Liver (tissue), 9 donors: ENCODE data around the gene CRADD. TPM values are rescaled to one million over a fixed set of nuclear protein-coding genes. Genes with fewer than 3 reads are reported as not detected.

ENCODE experiments used
- DNase-seq: peaks from one replicate; pipeline ENCODE4 v3.0.0-alpha.2; 2017; ENCODE audit warnings: low spot score
- H3K27ac ChIP-seq, 2 donors: one replicate each; pipeline ENCODE4 v1.7.0; 2013; ENCODE audit warnings: inconsistent platforms in 2 of 2, low read length in 2 of 2, control low read depth in 1 of 2, low read depth in 1 of 2, mild to moderate bottlenecking in 1 of 2
- H3K27me3 ChIP-seq, 4 donors: one replicate each; pipeline versions ENCODE4 v1.6.1 to v1.7.0; 2013; ENCODE audit warnings: low read length in 3 of 4, inconsistent platforms in 1 of 4, mild to moderate bottlenecking in 1 of 4, moderate library complexity in 1 of 4; ENCODE audit not compliant: control insufficient read depth in 4 of 4, insufficient read depth in 4 of 4
- H3K36me3 ChIP-seq, 4 donors: one replicate each; pipeline versions ENCODE4 v1.6.1 to v1.7.0; 2013; ENCODE audit warnings: low read length in 3 of 4, mild to moderate bottlenecking in 3 of 4, low read depth in 1 of 4, moderate library complexity in 1 of 4; ENCODE audit not compliant: control insufficient read depth in 4 of 4, insufficient read depth in 3 of 4
- H3K4me1 ChIP-seq, 4 donors: one replicate each; pipeline versions ENCODE4 v1.6.1 to v1.7.0; 2013; ENCODE audit warnings: low read length in 3 of 4, mild to moderate bottlenecking in 3 of 4, moderate library complexity in 1 of 4; ENCODE audit not compliant: control insufficient read depth in 4 of 4, insufficient read depth in 4 of 4
- H3K4me3 ChIP-seq, 3 donors: one replicate each; pipeline versions ENCODE4 v1.6.1 to v1.7.0; 2013; ENCODE audit warnings: low read length in 3 of 3, control low read depth in 1 of 3, low read depth in 1 of 3, mild to moderate bottlenecking in 1 of 3
- H3K9ac ChIP-seq, 2 donors: one replicate each; pipeline ENCODE4 v1.7.0; 2013; ENCODE audit warnings: low read length in 2 of 2, mild to moderate bottlenecking in 2 of 2, moderate library complexity in 2 of 2, control low read depth in 1 of 2, low read depth in 1 of 2
- H3K9me3 ChIP-seq, 4 donors: one replicate each; pipeline versions ENCODE4 v1.6.1 to v1.7.0; 2013; ENCODE audit warnings: low read length in 3 of 4; ENCODE audit not compliant: control insufficient read depth in 4 of 4
- ATF3 ChIP-seq: IDR thresholded peaks from 2 replicates; pipeline ENCODE4 v1.6.1; 2016; ENCODE audit warnings: antibody characterized with exemption
- CTCF ChIP-seq: fragments of 150-350 bp; IDR thresholded peaks from 2 replicates; pipeline ENCODE4 v1.5.1; 2017; ENCODE audit warnings: improper control_type of control experiment, low read depth, low read length; ENCODE audit not compliant: missing input control
- EGR1 ChIP-seq, 2 donors: IDR thresholded peaks; 2 replicates each; pipeline ENCODE4 v1.6.1; 2016 to 2018; ENCODE audit warnings: antibody characterized with exemption in 2 of 2, low read depth in 2 of 2
- FOXA1 ChIP-seq: IDR thresholded peaks from 2 replicates; pipeline ENCODE4 v1.6.1; 2016; ENCODE audit warnings: antibody characterized with exemption
- FOXA2 ChIP-seq: IDR thresholded peaks from 2 replicates; pipeline ENCODE4 v1.6.1; 2016; ENCODE audit warnings: antibody characterized with exemption
- GABPA ChIP-seq, 2 donors: IDR thresholded peaks in 1 of 2; conservative IDR thresholded peaks in 1 of 2; 2 replicates each; pipeline ENCODE4 v1.6.1; 2016; ENCODE audit warnings: antibody characterized with exemption in 2 of 2, mild to moderate bottlenecking in 1 of 2, moderate library complexity in 1 of 2
- HNF4A ChIP-seq, 2 donors: conservative IDR thresholded peaks; 2 replicates each; pipeline ENCODE4 v1.6.1; 2016; ENCODE audit warnings: antibody characterized with exemption in 2 of 2, mild to moderate bottlenecking in 2 of 2
- HNF4G ChIP-seq: IDR thresholded peaks from 2 replicates; pipeline ENCODE4 v1.6.1; 2016; ENCODE audit warnings: antibody characterized with exemption
- JUND ChIP-seq, 2 donors: IDR thresholded peaks; 2 replicates each; pipeline ENCODE4 v1.6.1; 2016; ENCODE audit warnings: antibody characterized with exemption in 2 of 2
- MAX ChIP-seq: IDR thresholded peaks from 2 replicates; pipeline ENCODE4 v1.6.1; 2016; ENCODE audit warnings: antibody characterized with exemption
- NR2F2 ChIP-seq: IDR thresholded peaks from 2 replicates; pipeline ENCODE4 v1.6.1; 2016; ENCODE audit warnings: antibody characterized with exemption
- RAD21 ChIP-seq, 2 donors: IDR thresholded peaks; 2 replicates each; pipeline ENCODE4 v1.6.1; 2016; ENCODE audit warnings: antibody characterized with exemption in 2 of 2, mild to moderate bottlenecking in 2 of 2
- REST ChIP-seq: IDR thresholded peaks from 2 replicates; pipeline ENCODE4 v1.6.1; 2016; ENCODE audit warnings: antibody characterized with exemption, mild to moderate bottlenecking
- RXRA ChIP-seq, 2 donors: IDR thresholded peaks; 2 replicates each; pipeline ENCODE4 v1.6.1; 2017 to 2018; ENCODE audit warnings: antibody characterized with exemption in 2 of 2, mild to moderate bottlenecking in 1 of 2
- SP1 ChIP-seq: IDR thresholded peaks from 2 replicates; pipeline ENCODE4 v1.6.1; 2018; ENCODE audit warnings: antibody characterized with exemption, mild to moderate bottlenecking
- TAF1 ChIP-seq: conservative IDR thresholded peaks from 2 replicates; pipeline ENCODE4 v1.6.1; 2016; ENCODE audit warnings: antibody characterized with exemption, mild to moderate bottlenecking
- YY1 ChIP-seq: IDR thresholded peaks from 2 replicates; pipeline ENCODE4 v1.6.1; 2016; ENCODE audit warnings: antibody characterized with exemption, mild to moderate bottlenecking
- WGBS: extraction: QIAGEN DNeasy Blood & Tissue Kit; methylation state at CpG from one replicate; pipeline ENCODE4 v1.1.7; 2013; 5-methylcytosine and 5-hydroxymethylcytosine counted together
- polyA plus RNA-seq, 2 donors: library from polyadenylated mRNA; stranded (reverse) in 1 of 2; unstranded in 1 of 2; fragments of 200-250 nt in 1 of 2; fragments of >200 nt in 1 of 2; fragmentation: Nextera tagmentation in 1 of 2; extraction: Ambion mirVana in 1 of 2; gene quantifications; one replicate each; pipeline versions ENCODE4 v1.2.1 to v1.2.3, GENCODE V29; 2013 to 2015
- total RNA-seq, 2 donors: library from RNA; depleted of rRNA; stranded (reverse); fragments of >200 nt; gene quantifications; one replicate each; pipeline ENCODE4 v1.2.3, GENCODE V29; 2014
- TF ChIP-seq, protein P1 (sequence below): IDR thresholded peaks from 2 replicates; pipeline ENCODE4 v1.6.1; 2016; ENCODE audit warnings: antibody characterized with exemption
- donor health status: healthy.
- donor health status: healthy.
- donor health status: healthy.
- donor health status: healthy.
- donor health status: healthy.

CRADD gene
- total and polyA plus RNA-seq, 4 donors = 19.4 to 48.9 (median 29.6) TPM

DNA sequence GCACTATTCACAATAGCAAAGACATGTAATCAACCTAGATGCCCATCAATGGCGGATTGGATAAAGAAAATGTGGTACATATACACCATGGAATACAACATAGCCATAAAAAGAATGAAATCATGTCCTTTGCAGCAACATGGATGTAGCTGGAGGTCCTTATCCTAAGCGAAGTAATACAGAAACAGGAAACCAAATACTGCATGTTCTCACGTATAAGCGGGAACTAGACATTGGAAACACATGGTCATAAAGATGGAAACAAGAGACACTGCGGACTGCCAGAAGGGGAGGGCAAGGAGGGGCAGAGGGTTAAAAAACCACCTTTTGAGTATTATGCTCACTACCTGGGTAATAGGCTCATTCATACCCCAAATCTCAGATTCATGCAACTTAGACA, 237.1 kb downstream of the CRADD start:
- 98% methylated on average over 5 of the region's 5 CpGs for WGBS
- Histone ChIP-seq H3K36me3 (no peaks in the 10 kb centered on the region), H3K9me3 (no peaks in the 10 kb centered on the region), H3K4me3 (no peak overlapping the region), H3K4me1 (no peaks in the 10 kb centered on the region), H3K27me3 (no peaks in the 10 kb centered on the region), H3K9ac (no peak overlapping the region), H3K27ac (no peak overlapping the region)
- no peak for TF ChIP-seq HNF4A (conservative IDR thresholded peaks at IDR 0.05)
- no peak for TF ChIP-seq FOXA1
- TF ChIP-seq EGR1 (IDR thresholded peaks at IDR 0.05; ENCODE audit: low read depth in 2 of 2) = no peak
- no peak for TF ChIP-seq SP1
- no peak for TF ChIP-seq GABPA (IDR thresholded peaks at IDR 0.05 in 1 of 2, conservative IDR thresholded peaks at IDR 0.05 in 1 of 2)
- TF ChIP-seq REST = no peak
- TF ChIP-seq YY1 = no peak
- TF ChIP-seq FOXA2 = no peak
- no peak for TF ChIP-seq NR2F2
- no peak for TF ChIP-seq ATF3
- no peak for TF ChIP-seq CTCF
- no peak for TF ChIP-seq JUND (IDR thresholded peaks at IDR 0.05)
- no peak for TF ChIP-seq TAF1
- no peak for TF ChIP-seq RAD21 (IDR thresholded peaks at IDR 0.05)
- TF ChIP-seq, protein P1, sequence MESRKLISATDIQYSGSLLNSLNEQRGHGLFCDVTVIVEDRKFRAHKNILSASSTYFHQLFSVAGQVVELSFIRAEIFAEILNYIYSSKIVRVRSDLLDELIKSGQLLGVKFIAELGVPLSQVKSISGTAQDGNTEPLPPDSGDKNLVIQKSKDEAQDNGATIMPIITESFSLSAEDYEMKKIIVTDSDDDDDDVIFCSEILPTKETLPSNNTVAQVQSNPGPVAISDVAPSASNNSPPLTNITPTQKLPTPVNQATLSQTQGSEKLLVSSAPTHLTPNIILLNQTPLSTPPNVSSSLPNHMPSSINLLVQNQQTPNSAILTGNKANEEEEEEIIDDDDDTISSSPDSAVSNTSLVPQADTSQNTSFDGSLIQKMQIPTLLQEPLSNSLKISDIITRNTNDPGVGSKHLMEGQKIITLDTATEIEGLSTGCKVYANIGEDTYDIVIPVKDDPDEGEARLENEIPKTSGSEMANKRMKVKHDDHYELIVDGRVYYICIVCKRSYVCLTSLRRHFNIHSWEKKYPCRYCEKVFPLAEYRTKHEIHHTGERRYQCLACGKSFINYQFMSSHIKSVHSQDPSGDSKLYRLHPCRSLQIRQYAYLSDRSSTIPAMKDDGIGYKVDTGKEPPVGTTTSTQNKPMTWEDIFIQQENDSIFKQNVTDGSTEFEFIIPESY = no peak
- no peak for TF ChIP-seq HNF4G
- no peak for TF ChIP-seq MAX
- TF ChIP-seq RXRA (IDR thresholded peaks at IDR 0.05) = no peak
- DNase-seq = no peak

- H3K36me3 ChIP-seq = no peaks in the 10 kb centered on the region
- no peaks in the 10 kb centered on the region for H3K9me3 ChIP-seq
- 96% methylated on average over 3 of the region's 3 CpGs for WGBS
- TF ChIP-seq RAD21 (IDR thresholded peaks at IDR 0.05) = no peak
- no peak for TF ChIP-seq HNF4A (conservative IDR thresholded peaks at IDR 0.05)
- TF ChIP-seq, protein P1 = no peak
- no peak for TF ChIP-seq RXRA (IDR thresholded peaks at IDR 0.05)
- TF ChIP-seq REST = no peak
- no peak for TF ChIP-seq JUND (IDR thresholded peaks at IDR 0.05)
- TF ChIP-seq HNF4G = no peak
- TF ChIP-seq MAX = no peak
- TF ChIP-seq GABPA (IDR thresholded peaks at IDR 0.05 in 1 of 2, conservative IDR thresholded peaks at IDR 0.05 in 1 of 2) = no peak
- no peak for TF ChIP-seq SP1
- TF ChIP-seq TAF1 = no peak
- TF ChIP-seq ATF3 = no peak
Observed at GRCh38 chr12:93915411-93915810, 238.2 kb downstream of the CRADD start.

More at GRCh38 chr12:93915411-93915810, 238.2 kb downstream of the CRADD start:
- no peak overlapping the region for H3K9ac ChIP-seq
- H3K4me1 ChIP-seq = no peaks in the 10 kb centered on the region
- no peak for DNase-seq
- H3K4me3 ChIP-seq = no peak overlapping the region
- no peak overlapping the region for H3K27ac ChIP-seq
- no peaks in the 10 kb centered on the region for H3K27me3 ChIP-seq
